ENCODE measurements around the gene DNASE1.
A peak's percentile ranks its signal among the peaks of the same experiment; 100 is the strongest.
"Not testable (repeated sequence)": the region's sequence is repeated elsewhere in the genome, so short reads cannot be mapped to it uniquely, and the experiment has no call there.

DNASE1 gene, protein sequence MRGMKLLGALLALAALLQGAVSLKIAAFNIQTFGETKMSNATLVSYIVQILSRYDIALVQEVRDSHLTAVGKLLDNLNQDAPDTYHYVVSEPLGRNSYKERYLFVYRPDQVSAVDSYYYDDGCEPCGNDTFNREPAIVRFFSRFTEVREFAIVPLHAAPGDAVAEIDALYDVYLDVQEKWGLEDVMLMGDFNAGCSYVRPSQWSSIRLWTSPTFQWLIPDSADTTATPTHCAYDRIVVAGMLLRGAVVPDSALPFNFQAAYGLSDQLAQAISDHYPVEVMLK

GRCh38 chr16:3654249-3654991 lies at the start of gene DNASE1:
Gene DNASE1, plus strand, starts transcription at chr16:3654691. Its CDS starts 683 bp downstream, at chr16:3655374.
- DNase-seq (ENCODE audit: low read depth in 2 of 2), result no peak

GRCh38 chr16:3606441-3606840 lies 48.0 kb upstream of the DNASE1 start:
- no peak for DNase-seq (ENCODE audit: low read depth in 2 of 2)

GRCh38 chr16:3607161-3607560 lies 47.3 kb upstream of the DNASE1 start:
- no peak for DNase-seq (ENCODE audit: low read depth in 2 of 2)

DNA sequence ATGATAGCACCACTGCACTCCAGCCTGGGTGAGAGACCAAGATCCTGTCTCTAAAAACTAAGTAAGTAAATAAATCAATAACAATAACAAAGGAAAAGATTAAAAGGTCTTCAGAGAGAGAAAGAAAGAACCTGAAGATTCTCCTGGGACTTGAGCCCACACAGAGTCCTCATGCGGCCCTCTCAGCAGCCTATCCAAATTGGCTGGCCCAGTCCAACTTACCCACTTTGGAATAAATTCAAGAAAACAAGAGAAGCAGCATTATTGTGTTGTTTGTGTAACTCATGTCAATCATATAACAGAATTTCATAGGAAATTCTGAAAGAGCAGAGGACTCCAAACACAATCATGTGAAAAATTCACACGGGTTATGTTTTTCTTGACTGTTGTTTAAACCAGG lies 46.9 kb upstream of the DNASE1 start:
- no peak for DNase-seq (ENCODE audit: low read depth in 2 of 2)

- no peak for DNase-seq (ENCODE audit: low read depth in 2 of 2)
Measured at GRCh38 chr16:3608069-3608468, 46.4 kb upstream of the DNASE1 start.

- DNase-seq (ENCODE audit: low read depth in 2 of 2), result not testable (repeated sequence)
Measured at GRCh38 chr16:3608976-3609375, 45.5 kb upstream of the DNASE1 start.

- DNase-seq (ENCODE audit: low read depth in 2 of 2), result no peak
Measured at GRCh38 chr16:3609895-3610697, 44.4 kb upstream of the DNASE1 start.

GRCh38 chr16:3610698-3611145 lies 43.8 kb upstream of the DNASE1 start:
- no peak for DNase-seq (ENCODE audit: low read depth in 2 of 2)

DNA sequence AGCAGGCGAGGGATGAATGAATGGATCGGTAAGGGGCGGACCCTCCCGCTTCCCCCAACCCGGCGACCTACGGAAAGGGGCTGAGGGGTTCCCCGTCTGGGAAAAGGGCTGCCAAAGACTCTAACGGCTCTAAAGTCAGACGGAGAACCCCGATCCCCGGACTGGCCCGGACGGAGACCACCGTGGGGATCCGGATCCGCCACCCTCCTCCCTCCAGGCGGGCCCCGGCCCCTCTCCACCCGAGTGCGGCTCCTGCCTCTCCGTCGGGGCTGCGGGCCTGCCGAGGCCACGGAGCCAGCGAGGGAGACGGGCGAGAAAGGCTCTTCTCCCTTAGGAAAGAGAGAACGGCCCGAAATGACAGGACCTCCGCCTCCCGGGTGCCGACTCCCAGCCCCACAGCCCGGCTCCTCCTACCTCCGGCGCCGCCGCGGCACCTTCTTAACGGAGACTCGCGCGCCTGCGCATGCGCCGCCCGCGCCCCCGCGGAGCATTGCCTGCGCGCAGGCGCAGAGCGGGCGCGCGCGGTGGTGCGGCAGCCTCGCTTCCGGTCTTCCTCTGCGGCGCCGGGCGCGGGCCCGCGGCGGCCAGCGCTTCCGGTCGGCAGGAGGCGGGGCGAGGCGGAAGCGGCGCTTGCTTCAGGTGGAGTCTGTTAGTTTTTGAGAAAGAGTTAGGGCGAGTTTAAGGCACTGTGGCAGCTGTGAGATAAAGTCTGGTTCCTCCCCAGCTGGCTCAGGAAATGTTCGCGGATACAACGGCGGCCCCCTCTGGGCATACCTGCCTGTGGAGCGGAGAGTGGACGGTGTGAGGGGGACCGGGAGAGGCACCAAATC lies 43.1 kb upstream of the DNASE1 start, which contains the start of gene SLX4:
Gene SLX4, minus strand, starts transcription at position 461 of the 830 bp plus-strand sequence. CDS start 2,642 bp downstream, outside the sequence.
- peak; percentile 79 to 83 for DNase-seq (ENCODE audit: low read depth in 2 of 2)

- no peak for DNase-seq (ENCODE audit: low read depth in 2 of 2)
Measured at GRCh38 chr16:3612510-3613466, 41.7 kb upstream of the DNASE1 start.

GRCh38 chr16:3618769-3619141 lies 35.7 kb upstream of the DNASE1 start:
- no peak for DNase-seq (ENCODE audit: low read depth in 2 of 2)

DNA sequence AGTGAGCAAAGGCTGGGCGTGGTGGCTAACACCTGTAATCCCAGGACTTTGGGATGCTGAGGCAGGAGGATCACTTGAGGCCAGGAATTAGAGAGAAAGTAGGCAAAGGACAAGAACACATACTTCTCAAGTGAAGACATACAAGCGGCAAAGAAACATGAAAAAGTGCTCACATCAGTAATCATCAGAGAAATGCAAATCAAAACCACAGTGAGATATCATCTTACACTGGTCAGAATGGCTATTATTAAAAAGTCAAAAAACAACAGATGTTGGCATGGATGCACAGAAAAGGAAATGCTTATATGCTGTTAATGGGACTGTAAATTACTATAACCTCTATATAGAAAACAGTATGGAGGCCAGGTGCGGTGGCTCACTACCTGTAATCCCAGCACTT lies 30.8 kb upstream of the DNASE1 start:
- no peak for DNase-seq (ENCODE audit: low read depth in 2 of 2)

GRCh38 chr16:3625331-3625730 lies 29.2 kb upstream of the DNASE1 start:
- DNase-seq (ENCODE audit: low read depth in 2 of 2), result no peak

- no peak for DNase-seq (ENCODE audit: low read depth in 2 of 2)
Measured at GRCh38 chr16:3625911-3626732, 28.4 kb upstream of the DNASE1 start.

DNA sequence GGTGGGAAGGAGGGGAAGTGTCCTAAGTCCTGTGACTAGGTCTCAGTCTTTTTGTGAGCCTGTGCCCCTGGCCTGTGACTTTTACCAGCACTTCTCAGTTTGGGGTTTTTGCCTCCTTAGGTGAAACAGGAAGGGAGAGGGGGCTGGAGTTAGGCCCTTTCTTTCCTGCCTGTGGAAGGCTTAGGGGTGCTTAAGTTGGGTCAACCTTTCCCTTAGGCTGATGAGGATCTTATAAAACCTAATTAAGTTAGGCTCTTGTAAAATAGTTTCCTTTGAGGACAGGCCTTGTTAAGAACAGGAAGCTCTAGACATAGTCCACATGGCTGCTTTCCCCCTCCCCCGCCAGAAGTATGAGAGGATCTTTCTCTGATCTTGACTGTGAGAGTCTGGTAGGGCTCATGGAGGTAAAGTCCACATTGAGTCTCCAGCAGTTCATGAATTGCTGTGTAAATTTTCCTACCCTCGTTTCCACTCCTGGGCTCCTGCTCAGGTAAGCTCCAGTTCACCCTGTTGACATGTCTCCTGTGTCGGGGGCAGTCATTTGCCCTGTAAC lies 17.0 kb upstream of the DNASE1 start:
- DNase-seq (ENCODE audit: low read depth in 2 of 2), result no peak

DNA sequence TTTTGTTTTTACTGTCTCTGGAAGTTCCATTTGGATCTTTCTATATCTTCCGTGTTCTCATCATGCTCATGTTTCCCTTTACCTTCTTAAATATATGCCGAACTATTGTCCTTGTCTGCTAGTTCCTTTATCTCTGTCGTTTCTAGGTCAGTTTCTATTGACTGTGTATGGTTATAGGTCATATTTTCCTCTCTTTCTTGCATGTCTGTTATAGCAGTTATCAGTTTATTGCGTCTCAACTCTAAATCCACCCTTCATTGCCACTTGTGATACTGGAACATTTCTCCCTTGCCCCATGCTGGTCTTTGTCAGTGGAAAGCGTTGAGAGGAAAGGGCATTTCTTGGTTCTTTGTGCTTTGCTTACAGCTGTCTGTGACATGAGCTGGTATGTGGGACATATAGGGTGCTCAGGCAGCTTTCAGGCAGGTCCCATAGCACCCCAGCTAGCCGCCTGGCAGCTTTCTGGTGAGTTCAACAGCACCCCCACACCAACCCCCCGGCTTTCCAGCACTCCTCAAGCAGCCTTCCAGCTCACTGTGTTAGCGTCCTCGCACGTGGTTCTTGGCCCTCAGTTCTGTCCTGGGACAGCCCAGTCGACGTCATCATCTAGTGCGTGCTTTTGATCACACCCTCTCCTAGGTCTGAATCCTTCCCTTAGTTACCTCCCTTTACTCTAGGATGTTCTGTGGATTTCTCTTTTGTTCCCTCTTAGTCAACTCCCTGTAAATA lies 15.4 kb upstream of the DNASE1 start:
- no peak for DNase-seq (ENCODE audit: low read depth in 2 of 2)

DNA sequence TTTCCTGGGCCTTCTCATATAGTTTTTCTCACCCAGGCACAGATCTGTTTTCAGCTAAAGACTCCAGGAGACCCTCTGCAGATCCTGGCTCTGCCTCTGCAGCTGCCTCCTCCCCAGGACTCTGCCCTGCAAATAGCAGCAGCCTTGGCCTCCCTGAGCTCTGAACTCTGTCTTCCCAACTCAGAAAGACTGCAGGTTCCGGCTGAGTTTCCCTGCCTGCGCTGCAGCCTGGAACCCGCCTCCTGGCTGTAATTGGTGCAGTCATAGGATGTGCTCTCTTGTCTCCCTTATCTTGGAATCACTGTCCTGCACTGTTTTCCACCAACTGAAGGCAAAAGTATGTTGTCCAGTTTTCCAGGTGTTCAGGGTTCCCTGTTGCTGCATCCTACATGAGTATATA lies 14.3 kb upstream of the DNASE1 start:
- no peak for DNase-seq (ENCODE audit: low read depth in 2 of 2)

Measured in fibroblast of skin of left quadriceps (primary cell).